HG03025 (cell line): ENCODE data around the gene FLNC.

Source experiments
- ATAC-seq: cut with Tn5 transposase; IDR thresholded peaks from one replicate; pipeline ENCODE4 v1.9.1; 2021; ENCODE audit warnings: mild to moderate bottlenecking, moderate library complexity; ENCODE audit not compliant: unreplicated experiment, low FRiP score

FLNC gene

DNA sequence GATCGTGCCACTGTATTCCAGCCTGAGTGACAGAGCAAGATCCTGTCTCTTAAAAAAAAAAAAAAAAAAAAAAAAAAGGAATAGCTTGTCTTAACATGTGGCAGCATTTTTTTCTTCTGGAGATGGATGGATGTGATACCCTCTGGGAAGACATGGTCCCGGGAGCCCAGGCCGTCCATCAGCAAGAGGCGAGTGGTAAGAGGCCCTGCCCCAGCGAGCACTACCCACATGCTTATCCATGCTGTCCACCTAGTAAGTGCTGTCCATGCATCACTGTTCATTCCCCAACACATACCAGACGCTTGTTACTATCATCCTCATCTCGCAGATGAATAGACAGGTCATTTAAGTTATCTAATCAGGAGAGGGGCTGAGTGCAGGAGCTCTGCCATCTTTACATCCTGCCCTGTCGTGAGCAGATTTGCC lies 45.3 kb downstream of the FLNC start:
- ATAC-seq = no peak

- no peak for ATAC-seq
Measured at GRCh38 chr7:128876127-128876526, 45.9 kb downstream of the FLNC start.

GRCh38 chr7:128876586-128876977 lies 46.4 kb downstream of the FLNC start:
- no peak for ATAC-seq

DNA sequence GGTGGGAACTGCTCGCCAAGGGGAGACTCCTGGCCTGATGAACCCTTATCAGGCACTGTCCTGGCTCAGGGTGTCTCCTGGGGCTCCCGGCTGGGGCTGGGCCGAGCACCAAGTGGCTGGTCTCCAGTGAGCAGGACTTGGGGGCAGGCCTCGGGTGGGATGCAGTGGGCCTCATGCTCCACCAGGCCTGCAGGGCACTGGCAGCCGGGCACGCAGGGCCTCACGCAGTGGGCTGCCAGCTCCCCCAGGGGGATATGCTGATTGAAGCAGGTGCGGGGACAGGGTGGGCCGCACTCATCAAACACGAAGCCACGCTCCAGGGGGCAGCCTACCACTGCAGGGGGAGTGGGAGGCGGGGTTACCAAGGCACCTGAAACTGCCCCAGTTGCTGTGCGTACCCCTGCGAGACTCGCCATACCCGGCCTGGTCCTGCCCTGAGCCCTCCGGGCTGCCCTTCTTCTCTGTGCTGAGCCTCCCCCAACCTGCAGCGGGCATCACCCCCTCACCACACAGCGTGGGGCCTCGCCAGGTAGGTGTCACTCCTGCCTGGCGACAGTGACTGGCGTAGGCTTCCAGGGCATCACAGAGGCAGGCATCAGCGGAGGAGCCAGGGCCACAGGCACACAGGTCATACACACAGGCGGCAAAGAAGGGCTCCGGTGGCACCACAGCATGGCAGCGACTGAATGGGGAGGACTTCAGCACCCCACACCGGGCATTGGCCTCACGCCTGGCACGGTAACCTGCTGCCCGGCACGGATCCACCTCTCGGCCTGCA lies 47.0 kb downstream of the FLNC start:
- ATAC-seq = no peak

DNA sequence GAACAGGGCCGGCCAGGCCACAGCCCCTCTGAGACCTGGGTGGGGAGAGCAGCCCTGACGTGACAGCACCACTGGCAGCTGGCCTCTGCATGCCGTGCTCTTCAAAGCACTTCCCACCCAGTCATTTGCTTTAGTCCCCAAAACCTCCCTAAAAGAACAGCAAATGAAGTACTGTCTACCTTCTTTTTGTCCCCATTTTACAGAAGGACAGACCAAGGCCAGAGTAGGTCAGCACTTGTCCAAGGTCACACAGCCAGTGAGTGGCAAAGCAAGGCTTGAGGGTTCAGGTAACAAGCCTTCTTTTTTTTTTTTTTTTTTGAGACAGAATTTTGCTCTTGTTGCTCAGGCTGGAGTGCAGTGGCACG lies 47.5 kb downstream of the FLNC start:
- no peak for ATAC-seq

GRCh38 chr7:128878226-128879105 lies 48.3 kb downstream of the FLNC start:
- ATAC-seq = no peak

DNA sequence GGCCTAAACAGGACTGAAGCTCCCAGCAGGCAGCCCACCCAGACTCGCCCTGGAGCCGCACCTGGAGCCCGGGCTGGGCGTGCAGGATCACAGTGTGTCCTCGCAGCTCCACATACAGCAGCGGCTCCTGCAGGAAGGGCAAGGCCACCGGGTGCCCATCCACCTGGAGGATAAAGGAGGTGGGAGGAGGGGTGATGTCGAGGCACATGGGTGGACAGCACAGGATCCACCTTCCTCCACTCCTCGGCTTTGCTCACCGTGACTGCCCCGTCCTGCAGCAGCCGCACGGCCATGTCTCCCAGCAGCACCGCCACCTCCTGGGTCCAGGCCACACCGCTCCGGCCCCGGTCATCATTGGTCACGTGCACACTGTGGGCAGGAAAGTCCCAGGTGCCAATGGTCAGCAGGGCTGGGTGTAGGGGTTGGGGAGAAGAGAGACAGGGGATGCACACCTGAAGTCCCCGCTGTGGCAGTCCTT lies 49.3 kb downstream of the FLNC start:
- ATAC-seq = no peak

- ATAC-seq = no peak
Measured at GRCh38 chr7:128879939-128880746, 49.9 kb downstream of the FLNC start.

DNA sequence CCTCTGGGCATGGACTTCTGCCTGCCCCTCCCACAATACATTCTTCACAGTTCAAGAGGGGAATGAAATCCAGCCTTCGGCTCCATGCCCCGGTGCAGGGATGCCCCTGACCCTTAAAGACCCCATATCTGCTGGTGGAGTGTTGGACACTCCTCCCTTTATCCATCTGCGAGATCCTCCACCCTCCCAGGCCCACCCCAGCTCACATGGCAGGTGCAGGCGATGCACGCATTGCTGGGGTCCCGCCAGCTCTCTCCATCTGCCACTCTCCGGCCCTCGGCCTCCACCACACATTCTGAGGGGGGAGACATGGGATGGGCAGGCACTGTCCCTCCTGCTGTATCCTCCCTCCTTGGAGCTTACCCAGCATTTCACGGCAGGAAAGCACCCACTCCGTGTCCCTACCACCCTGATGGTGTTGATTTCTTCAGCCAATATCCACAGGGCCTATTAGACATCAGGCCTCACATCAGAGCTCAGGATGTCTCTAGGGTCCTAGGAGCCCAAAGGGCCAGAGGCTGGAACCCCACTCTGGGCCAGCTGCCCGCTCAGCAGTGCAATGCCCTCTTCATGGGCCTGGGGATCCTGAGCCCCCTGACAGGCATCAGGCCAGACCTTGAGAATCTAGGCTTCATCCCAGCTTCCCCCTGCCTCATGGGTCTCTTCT lies 50.7 kb downstream of the FLNC start:
- no peak for ATAC-seq

DNA sequence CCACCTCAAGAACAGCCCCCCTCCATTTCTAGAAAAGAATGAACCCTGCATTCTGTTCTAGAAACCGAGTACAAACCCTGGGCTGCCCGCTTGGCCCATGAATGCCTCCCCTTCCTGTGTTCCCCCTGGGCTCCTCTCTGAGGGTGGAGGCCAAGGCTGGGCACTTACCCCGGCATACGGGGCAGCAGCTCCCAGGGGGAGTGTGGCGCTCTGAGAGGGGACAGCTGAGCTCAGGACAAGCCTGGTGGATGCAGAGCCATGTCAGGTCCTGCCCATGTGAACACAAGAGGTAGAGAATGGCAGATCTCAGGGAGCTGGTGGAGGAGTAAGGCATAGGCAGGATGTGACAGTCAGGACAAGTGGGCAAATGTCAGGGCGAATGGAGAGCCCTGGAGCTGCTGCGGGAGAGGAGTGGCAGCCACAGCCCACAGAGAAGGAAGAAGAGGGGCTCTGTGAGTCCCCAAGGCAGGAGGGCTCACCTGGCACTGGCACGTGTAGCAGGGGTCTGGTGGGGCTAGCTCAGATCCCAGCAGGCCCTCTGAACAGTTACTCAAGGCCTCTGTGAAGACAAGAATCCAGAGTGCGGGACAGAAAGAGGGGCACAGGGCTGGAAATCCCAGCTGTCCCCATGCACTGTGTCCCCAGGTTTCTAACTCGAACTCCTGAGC lies 51.4 kb downstream of the FLNC start:
- no peak for ATAC-seq

DNA sequence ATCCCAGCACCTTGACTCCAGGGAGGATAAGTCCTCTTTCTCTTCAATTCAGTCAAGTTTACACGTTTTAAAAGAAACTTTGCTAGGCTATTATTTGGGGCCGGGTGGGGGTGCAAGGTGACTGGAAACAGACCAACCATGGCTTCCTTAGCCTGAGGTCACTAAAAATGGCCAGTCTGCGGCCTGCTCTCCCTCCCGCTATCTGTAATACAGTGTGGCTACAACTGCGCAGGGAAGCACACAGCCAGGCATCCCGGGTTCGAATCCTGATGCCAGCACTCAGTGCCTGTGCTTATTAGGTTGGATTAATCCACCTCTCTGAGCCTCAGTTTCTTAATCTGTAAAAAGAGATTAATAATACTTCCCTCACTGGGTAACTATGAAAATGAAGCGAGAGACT lies 51.9 kb downstream of the FLNC start:
- no peak for ATAC-seq

DNA sequence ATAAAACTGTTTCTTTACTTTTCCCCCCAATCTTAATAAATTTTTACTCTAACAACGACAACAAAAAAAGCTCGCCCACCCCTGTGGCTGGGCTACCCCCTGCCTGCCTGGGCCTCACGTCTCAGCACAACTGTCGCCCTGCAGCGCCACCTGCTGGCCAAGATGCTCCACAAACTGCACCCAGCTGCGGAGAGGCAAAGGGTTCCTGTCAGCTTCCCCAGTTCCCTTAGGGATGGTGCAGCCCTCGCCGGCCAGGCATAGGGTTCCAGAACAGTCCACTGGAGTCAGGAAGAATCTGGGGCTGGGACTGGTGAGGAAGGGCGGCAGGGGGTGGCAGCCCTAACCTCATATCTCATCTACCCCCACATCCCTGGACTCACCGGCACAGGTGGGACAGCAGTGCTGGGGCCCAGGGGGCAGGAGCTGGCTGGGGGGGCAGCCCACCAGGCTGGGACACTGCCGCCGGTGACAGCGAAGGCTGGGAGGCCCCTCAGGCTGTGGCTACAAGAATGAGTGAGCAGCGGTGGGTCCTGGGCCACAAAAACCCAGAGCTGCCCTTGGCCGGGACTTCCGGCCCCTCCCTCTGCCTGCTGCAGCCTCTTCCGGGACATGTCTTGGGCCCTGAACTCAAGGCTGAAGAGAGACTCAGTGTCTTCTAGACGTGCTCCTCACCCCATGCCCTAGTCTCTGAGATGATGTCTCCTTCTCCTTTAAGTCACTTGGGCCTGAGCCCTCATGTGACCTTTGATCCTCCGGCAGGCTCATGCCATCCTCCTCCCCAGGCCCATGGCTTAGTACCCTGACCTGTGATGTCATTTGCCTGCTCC lies 53.6 kb downstream of the FLNC start:
- ATAC-seq = peak; percentile 61

GRCh38 chr7:128884561-128885369 lies 54.6 kb downstream of the FLNC start:
- ATAC-seq = no peak

DNA sequence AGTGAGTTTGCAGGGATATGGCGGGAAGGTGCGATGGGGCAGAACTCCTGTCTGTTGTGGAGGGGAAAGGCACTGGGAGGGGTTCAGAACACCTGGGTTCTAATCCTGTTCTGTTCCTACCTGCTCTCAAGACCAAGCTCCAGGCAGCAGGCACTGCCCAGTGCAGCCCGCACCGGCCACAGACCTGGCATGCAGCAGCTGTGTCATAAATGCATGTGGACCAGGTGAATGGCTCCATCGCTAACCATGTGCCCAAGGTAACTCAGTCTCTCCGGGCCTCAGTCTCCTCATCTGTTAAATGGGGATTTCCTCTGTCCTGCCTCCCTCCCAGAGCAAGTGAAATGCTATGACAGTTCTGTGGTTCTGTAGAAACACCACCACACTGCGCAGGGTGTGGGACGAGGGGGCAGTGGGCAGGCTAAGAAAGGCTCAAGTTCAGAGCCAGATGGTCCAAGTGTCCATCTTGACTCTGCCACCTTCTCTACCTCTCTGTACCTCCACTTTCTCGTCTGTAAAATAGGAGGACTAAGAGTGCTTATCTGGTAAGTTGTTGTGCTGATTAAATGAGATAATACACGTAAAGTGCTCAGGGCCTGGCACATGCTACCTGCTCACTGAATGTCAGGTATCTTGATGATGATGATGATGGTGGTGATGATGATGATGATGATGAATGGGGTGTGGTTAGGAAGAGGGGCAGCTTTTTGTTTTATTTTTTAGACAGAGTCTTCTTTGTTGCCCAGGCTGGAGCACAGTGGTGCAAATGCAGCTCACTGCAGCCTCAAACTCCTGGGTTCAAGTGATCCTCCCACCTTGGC lies 55.4 kb downstream of the FLNC start:
- no peak for ATAC-seq

GRCh38 chr7:128886391-128887168 lies 56.4 kb downstream of the FLNC start:
- no peak for ATAC-seq
